Measurements from ENCODE around the gene PAFAH2. TPM values are rescaled to one million over a fixed set of nuclear protein-coding genes. Genes with fewer than 3 reads are reported as not detected.
A peak's percentile ranks its signal among the peaks of the same experiment; 100 is the strongest.
"Not testable (repeated sequence)": the region's sequence is repeated elsewhere in the genome, so short reads cannot be mapped to it uniquely, and the experiment has no call there.

Gene PAFAH2
- total RNA-seq, 1 experiment from 2014 or later, result 16.1 TPM

GRCh38 chr1:25986773-25987172, 11.1 kb downstream of the PAFAH2 start:
- DNase-seq (ENCODE audit: low read depth), result not testable (repeated sequence)

- no peak for DNase-seq (ENCODE audit: low read depth)
These were observed 12.2 kb downstream of the PAFAH2 start for GRCh38 chr1:25985670-25986069.

DNA sequence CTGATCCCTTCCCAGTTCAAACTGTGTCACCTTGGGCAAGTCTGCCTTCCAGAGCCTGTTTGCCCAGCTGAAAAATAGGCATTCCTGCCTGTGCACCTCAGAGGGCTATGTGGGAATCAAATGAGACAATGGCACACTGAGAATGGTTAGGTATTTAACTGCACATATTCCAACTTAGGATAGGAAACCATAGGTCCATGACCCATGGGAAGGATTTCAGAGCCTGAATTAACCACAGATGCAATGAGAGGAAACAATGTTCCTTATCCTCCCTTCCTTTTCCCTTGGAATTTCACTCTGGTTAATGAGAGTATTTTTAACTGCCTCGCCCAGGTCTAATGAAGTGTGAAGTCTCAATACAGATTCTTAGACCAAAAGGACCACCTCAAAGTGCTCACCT, 12.7 kb downstream of the PAFAH2 start:
- DNase-seq (ENCODE audit: low read depth), result no peak

GRCh38 chr1:25979210-25979609, 18.7 kb downstream of the PAFAH2 start:
- no peak for DNase-seq (ENCODE audit: low read depth)

GRCh38 chr1:25978403-25978802, 19.5 kb downstream of the PAFAH2 start:
- no peak for DNase-seq (ENCODE audit: low read depth)

- no peak for DNase-seq (ENCODE audit: low read depth)
These were observed 20.1 kb downstream of the PAFAH2 start for GRCh38 chr1:25977801-25978200.

- no peak for DNase-seq (ENCODE audit: low read depth)
These were observed 24.1 kb downstream of the PAFAH2 start for GRCh38 chr1:25973610-25974321.

DNA sequence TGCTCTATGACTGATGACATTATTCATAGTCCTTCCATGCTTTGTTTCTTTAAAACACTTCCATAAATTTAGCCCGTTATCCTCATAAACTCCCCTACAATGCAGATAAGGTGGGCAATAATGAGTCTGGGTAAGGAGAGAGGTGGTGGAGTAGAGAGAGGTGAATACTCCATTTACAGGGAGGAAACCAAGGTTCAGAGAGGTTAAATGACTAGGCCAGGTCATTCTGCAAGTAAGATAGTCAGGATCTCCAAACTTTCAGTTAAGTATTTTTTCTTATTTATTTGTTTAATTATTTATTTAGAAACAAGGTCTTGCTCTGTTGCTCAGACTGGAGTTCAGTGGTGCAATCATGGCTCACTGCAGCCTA, 26.1 kb downstream of the PAFAH2 start:
- DNase-seq (ENCODE audit: low read depth), result no peak

GRCh38 chr1:25971066-25971810, 26.6 kb downstream of the PAFAH2 start:
- peak; percentile 60 for DNase-seq (ENCODE audit: low read depth)

DNA sequence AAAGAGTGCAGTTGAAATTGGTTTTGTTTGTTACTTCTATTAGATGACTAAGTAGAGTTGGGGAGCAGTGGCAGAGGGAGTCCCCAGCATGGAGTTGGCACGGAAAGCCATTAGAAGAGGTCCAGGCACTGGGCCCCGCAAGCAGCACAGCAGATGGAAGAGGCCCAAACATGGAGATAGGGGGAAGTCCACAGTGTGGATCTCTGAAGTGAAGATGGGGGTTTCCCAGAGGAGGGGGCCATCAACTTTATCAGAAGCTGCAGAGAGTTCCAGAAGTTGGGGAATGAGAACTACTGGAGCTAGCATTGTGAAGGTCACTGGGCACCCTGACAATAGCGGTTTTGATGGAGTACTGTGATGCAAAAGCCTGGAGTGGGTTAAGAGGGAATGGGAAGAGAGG, 30.6 kb downstream of the PAFAH2 start:
- DNase-seq (ENCODE audit: low read depth), result no peak

GRCh38 chr1:25959611-25960010, 38.3 kb downstream of the PAFAH2 start:
- no peak for DNase-seq (ENCODE audit: low read depth)

DNA sequence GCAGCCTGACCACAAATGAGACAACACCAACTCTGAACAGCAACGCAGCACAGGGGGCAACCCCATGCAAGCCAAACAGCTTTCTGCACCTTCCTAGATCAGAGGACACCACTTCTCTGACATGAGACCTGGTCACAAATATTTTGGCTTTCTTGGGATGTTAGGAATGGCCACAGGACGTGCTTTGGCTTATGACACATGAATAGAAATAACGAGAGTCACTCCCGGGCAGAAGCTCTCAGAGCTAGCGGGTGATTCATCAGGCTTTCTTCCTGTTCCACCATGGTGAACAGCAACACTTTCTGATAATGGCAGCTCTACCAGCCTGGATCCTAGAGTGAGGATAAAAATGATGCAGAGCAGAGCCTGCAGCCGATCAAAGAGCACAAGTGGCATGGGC, 39.4 kb downstream of the PAFAH2 start:
- DNase-seq (ENCODE audit: low read depth), result peak; percentile 77

DNA sequence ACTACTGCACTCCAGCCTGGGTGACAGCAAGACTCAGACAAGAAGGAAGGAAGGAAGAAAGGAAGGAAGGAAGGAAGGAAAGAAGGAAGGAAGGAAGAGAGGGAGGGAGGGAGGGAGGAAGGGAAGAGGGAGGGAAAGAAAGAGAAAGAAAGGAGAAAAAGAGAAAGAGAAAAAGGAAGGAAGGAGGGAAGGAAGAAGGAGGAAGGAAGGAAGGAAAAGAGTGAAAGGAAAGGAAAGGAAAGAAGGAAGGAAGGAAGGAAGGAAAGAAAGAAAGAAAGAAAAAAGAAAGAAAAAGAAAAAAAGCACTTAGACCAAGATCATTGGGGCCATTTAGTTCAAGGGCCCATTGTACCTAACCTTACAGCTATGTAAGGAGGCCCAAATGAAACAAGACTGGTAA, 42.3 kb downstream of the PAFAH2 start:
- no peak for DNase-seq (ENCODE audit: low read depth)

DNA sequence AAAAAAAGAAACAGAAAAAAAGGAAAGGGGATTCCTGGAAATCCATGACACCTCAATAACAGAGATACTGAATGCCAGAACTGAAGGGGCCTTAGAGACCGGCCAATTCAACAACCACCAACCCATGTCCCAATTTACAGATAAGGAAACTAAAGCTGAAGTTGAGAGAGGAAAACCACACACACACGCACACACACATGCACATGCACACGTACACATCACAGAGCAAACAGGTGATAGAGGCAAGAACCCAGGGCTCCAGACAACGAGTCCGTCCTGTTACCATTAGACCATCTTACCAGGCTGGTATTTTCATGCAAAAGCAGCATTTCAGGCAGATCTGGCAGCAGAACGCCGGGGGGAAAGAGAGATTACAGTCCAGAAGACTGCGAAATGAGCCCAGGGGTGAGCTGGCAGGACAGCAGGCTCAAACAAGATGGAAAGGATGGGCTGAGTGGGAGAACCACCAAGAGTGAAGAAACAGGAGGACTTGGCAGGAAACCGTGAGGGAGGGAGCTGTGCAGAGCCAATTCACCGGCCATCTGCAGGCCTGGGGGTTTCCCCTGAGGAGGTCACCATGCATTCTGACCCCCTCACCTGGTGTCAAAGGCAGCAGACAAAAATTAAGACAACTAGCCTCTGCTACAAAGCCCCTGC, 43.5 kb downstream of the PAFAH2 start:
- no peak for DNase-seq (ENCODE audit: low read depth)

GRCh38 chr1:25952841-25953401, 44.9 kb downstream of the PAFAH2 start:
- DNase-seq (ENCODE audit: low read depth), result peak; percentile 33

- DNase-seq (ENCODE audit: low read depth), result no peak
These were observed 49.2 kb downstream of the PAFAH2 start for GRCh38 chr1:25948641-25949040.

DNA sequence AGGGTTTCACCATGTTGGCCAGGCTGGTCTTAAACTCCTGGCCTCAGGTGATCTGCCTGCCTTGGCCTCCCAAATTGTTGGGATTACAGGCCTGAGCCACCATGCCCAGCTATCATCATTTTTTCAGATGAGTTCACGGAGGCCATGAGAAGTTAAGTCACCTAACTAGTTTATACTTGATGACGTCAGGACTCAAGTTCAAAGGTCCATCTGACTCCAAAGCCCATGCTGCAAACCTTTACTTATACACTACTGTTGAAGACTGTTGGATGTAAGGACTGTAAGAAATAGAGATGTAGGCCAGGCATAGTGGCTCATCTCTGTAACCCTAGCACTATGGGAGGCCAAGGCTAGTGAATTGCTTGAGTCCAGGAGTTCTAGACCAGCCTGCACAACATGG, 50.8 kb downstream of the PAFAH2 start:
- DNase-seq (ENCODE audit: low read depth), result no peak

GRCh38 chr1:25945761-25946160, 52.1 kb downstream of the PAFAH2 start:
- DNase-seq (ENCODE audit: low read depth), result no peak

- DNase-seq (ENCODE audit: low read depth), result no peak
These were observed 52.9 kb downstream of the PAFAH2 start for GRCh38 chr1:25944986-25945385.

DNA sequence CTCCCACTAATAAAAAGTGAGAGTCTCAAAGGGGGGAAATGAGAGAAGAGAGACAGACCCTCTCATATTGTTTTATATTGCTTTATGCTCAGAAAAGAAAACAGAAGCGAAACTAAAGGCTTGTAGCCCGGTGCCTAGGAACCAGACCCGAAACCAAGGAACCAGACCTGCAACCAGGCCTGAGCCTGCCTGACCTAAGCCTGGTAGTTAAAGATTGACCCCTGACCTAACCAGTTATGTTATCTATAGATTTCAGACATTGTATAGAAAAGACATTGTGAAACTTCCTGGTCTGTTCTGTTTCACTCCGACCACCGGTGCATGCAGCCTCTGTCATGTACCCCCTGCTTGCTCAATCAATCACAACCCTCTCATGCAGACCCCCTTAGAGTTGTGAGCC, 54.4 kb downstream of the PAFAH2 start:
- DNase-seq (ENCODE audit: low read depth), result not testable (repeated sequence)

- no peak for DNase-seq (ENCODE audit: low read depth)
These were observed 60.9 kb downstream of the PAFAH2 start for GRCh38 chr1:25936947-25937346.
